22Rv1 (cell line): ENCODE data around the gene SLC2A5.

Experiments used
- H3K27ac ChIP-seq: fragments of 450-650 bp; 2 replicates; pipeline ENCODE4 v1.5.1; 2017
- CTCF ChIP-seq: fragments of 450-650 bp; IDR thresholded peaks from 2 replicates; pipeline ENCODE4 v1.5.1; 2017; ENCODE audit warnings: mild to moderate bottlenecking
- ZFX ChIP-seq: fragments of 450-650 bp; IDR thresholded peaks from 2 replicates; pipeline ENCODE4 v1.6.1; 2017; ENCODE audit warnings: antibody characterized with exemption, borderline replicate concordance

The SLC2A5 gene

DNA sequence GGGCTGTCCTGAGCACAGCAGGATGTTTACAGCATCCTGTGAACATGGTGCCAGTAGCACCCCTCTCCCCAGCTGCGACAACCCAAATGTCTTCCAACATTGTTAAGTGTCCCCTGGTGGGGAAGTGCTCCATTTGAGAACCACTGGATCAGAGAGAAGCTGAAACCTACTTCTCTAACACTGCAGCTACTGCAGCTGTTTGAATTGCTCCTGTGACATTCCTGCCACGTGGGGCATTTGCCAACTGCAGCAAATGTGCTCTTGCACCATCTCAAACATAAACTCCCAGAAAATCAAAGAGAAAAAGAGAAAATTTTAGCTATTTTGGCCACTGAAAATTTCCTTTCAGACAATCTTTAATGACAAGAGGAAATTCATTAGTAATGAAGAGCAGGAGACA is 11.0 kb downstream of the SLC2A5 start:
- no peak overlapping the region for H3K27ac ChIP-seq
- TF ChIP-seq ZFX (no peak), CTCF (no peak)

- no peak for TF ChIP-seq CTCF
- TF ChIP-seq ZFX = no peak
- H3K27ac ChIP-seq = no peak overlapping the region
Observed at GRCh38 chr1:9057851-9058250, 11.6 kb downstream of the SLC2A5 start.

DNA sequence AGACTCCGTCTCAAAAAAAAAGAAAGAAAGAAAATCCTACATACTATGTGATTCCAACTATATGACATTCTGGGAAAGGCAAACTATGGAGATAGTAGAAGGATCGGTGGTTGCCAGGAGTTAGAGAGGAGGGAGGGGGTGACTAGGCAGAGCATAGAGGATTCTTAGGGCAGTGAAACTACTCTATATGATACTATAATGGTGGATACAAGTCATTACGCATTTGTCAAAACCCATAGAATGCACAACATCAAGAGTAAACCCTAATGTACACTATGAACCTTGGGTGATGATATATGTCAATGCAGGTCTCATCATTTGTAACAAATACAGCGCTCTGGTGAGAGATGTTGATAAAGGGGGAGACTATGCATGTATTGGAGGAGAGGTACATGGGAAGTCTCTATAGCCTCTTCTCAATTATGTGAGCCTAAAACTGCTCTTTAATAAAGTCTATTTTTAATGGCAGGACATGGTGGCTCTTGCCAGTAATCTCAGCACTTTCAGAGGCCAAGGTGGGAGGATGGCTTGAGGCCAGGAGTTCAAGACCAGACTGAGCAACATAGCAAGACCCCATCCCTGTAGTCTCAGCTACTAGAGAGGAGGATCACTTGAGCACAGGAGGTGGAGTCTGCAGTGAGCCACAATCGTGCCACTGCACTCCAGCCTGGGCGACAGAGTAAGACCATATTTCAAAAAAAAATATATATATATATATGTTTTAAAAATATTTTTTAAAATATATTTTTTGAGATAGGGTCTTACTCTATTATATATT is 17.0 kb downstream of the SLC2A5 start:
- TF ChIP-seq ZFX (no peak), CTCF (no peak)

GRCh38 chr1:9051379-9051778 is 18.1 kb downstream of the SLC2A5 start:
- TF ChIP-seq ZFX = no peak
- TF ChIP-seq CTCF = no peak
- no peak overlapping the region for H3K27ac ChIP-seq

More for the DNA sequence above, 17.0 kb downstream of the SLC2A5 start:
- H3K27ac ChIP-seq = no peak overlapping the region

DNA sequence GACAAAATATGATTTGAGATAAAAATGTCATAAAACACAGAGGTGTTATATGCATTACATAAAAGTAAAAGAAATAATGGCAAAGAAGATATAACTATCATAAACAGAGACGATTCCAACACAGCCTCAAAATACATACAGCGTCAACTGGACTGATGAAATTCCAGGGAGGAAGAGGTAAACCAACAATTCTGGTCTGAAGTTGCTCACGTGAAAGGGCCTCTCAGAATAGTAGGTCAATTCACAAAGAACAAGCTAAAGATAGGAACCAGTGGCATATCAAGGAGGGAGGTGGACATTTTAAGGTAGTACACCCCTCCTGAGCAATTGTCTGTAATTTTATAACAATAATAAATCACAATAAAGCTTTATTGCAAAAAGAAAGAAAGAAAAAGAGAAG is 18.6 kb downstream of the SLC2A5 start:
- H3K27ac ChIP-seq = no peak overlapping the region

DNA sequence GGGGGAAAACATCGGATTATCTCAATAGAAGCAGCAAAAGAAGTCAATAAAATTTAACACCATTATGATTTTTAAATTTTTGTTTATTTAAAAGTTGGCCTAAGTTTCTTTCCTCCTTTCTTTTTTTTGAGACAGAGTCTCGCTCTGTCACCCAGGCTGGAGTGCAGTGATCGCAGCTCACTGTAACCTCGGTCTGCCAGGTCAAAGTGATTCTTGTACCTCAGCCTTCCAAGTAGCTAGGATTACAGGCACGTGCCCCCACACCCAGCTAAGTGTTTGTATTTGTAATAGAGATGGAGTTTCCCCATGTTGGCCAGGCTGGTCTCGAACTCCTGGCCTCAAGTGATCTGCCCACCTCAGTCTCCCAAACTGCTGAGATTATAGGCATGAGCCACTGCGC is 20.9 kb downstream of the SLC2A5 start:
- H3K27ac ChIP-seq = no peak overlapping the region
- no peak for TF ChIP-seq ZFX
- TF ChIP-seq CTCF = no peak

More for the DNA sequence above, 18.6 kb downstream of the SLC2A5 start:
- TF ChIP-seq CTCF (no peak), ZFX (no peak)

DNA sequence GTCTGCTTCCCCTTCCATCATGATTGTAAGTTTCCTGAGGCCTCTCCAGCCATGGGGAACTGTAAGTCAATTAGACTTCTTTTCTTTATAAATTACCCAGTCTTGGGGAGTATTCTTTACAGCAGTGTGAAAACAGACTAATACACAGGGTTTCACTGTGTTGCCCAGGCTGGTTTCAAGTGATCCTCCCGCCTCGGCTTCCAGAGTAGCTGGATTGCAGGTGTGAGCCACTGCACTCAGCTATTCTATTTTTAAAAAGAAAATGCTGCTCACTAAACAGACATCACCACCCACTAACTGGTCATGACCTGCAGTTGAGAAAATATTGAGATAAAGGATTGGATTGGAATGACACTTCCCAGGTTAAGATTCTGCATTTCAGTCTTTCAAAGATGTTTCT is 22.4 kb downstream of the SLC2A5 start:
- TF ChIP-seq CTCF (no peak), ZFX (no peak)
- H3K27ac ChIP-seq = no peak overlapping the region
